PC-9 (cell line): ENCODE data around the gene SLC13A2. TPM values are rescaled to one million over a fixed set of nuclear protein-coding genes. Genes with fewer than 3 reads are reported as not detected.

Source experiments
- BruUV-seq: library from RNA; stranded (reverse); fragments of 400-500 nt; replicated peaks from 2 replicates; lab custom pipeline; 2021; lab: Mats Ljungman, UMichigan
- CTCF ChIA-PET: fragments of 300-600 bp; sonication (Branson Sonifier 250); formaldehyde crosslinking; loops from one replicate; lab custom pipeline; 2022; ENCODE audit warnings: antibody characterized with exemption; lab: Charles Lee
- POLR2A ChIA-PET: fragments of 300-600 bp; sonication (Branson Sonifier 250); formaldehyde crosslinking; loops from one replicate; lab custom pipeline; 2022; ENCODE audit warnings: antibody characterized with exemption; ENCODE audit not compliant: unreplicated experiment; lab: Charles Lee
- DNase-seq, 2 experiments: peaks; one replicate each; pipeline versions ENCODE4 v3.0.0 to v3.0.0-alpha.2; 2015 to 2022; ENCODE audit warnings: mixed read lengths in 1 of 2
- H2AFZ ChIP-seq: fragments of 200-600 bp; sonication (generic); 2 replicates; pipeline ENCODE4 v1.8.1; 2017; ENCODE audit warnings: antibody characterized with exemption
- H3F3A ChIP-seq: fragments of 200-600 bp; sonication (generic); 2 replicates; pipeline ENCODE4 v1.8.1; 2017; ENCODE audit warnings: antibody characterized with exemption, mild to moderate bottlenecking, low read depth; ENCODE audit not compliant: insufficient read depth
- H3K27ac ChIP-seq: fragments of 200-600 bp; sonication (generic); 2 replicates; pipeline ENCODE4 v1.6.1; 2016; ENCODE audit warnings: mixed run types
- H3K27me3 ChIP-seq: fragments of 200-600 bp; sonication (generic); 2 replicates; pipeline ENCODE4 v1.6.1; 2016; ENCODE audit warnings: low read depth, mixed run types; ENCODE audit not compliant: insufficient read depth
- H3K36me3 ChIP-seq: fragments of 200-600 bp; sonication (generic); 2 replicates; pipeline ENCODE4 v1.6.1; 2016; ENCODE audit warnings: low read depth, mixed run types
- H3K4me1 ChIP-seq: fragments of 200-600 bp; sonication (generic); replicated peaks from 2 replicates; pipeline ENCODE4 v1.6.1; 2016; ENCODE audit warnings: mixed run types; ENCODE audit not compliant: insufficient read depth
- H3K4me2 ChIP-seq: fragments of 200-600 bp; sonication (generic); 2 replicates; pipeline ENCODE4 v1.6.1; 2017; ENCODE audit warnings: mixed run types
- H3K4me3 ChIP-seq: fragments of 200-600 bp; sonication (generic); 2 replicates; pipeline ENCODE4 v1.6.1; 2016; ENCODE audit warnings: mixed run types
- H3K79me2 ChIP-seq: fragments of 200-600 bp; sonication (generic); 2 replicates; pipeline ENCODE4 v1.6.1; 2017; ENCODE audit warnings: low read depth, mixed run types
- H3K9me2 ChIP-seq: fragments of 200-600 bp; sonication (generic); 2 replicates; pipeline ENCODE4 v1.8.1; 2017; ENCODE audit warnings: mild to moderate bottlenecking; ENCODE audit not compliant: insufficient read depth
- H3K9me3 ChIP-seq: fragments of 200-600 bp; sonication (generic); 2 replicates; pipeline ENCODE4 v1.8.1; 2016; ENCODE audit warnings: low read depth; ENCODE audit not compliant: insufficient read depth
- H4K20me1 ChIP-seq: fragments of 200-600 bp; sonication (generic); 2 replicates; pipeline ENCODE4 v1.8.1; 2017; ENCODE audit not compliant: insufficient read depth
- CTCF ChIP-seq: fragments of 200-600 bp; sonication (generic); conservative IDR thresholded peaks from 2 replicates; pipeline ENCODE4 v1.6.1; 2017; ENCODE audit warnings: mixed run types, antibody characterized with exemption, mild to moderate bottlenecking, moderate library complexity
- EZH2 ChIP-seq: fragments of 200-600 bp; sonication (generic); IDR thresholded peaks from 2 replicates; pipeline ENCODE4 v1.8.0; 2017; ENCODE audit warnings: antibody characterized with exemption, low read depth
- intact Hi-C: fragments of 100-400 bp; cut with micrococcal nuclease; formaldehyde crosslinking; loops from one replicate; pipeline ENCODE4 v1.10.0; 2022; ENCODE audit not compliant: unreplicated experiment
- total RNA-seq: library from RNA; stranded (reverse); gene quantifications from 2 replicates; pipeline ENCODE4 v1.2.3, GENCODE V29; 2021

Gene SLC13A2
- total RNA-seq, 1 experiment from 2014 or later = not detected

GRCh38 chr17:28530926-28531325 is 57.5 kb downstream of the SLC13A2 start:
- Histone ChIP-seq H3K4me2 (no peak overlapping the region), H2AFZ (no peak overlapping the region), H3K79me2 (no peaks in the 10 kb centered on the region), H3K9me3 (no peaks in the 10 kb centered on the region), H3K4me1 (peaks cover 24% of the 10 kb centered on the region), H4K20me1 (no peaks in the 10 kb centered on the region), H3K9me2 (no peaks in the 10 kb centered on the region), H3F3A (peaks cover 5% of the 10 kb centered on the region; the same call in 1 of the 2 replicates), H3K36me3 (no peaks in the 10 kb centered on the region), H3K27ac (no peak overlapping the region), H3K27me3 (peaks cover 4% of the 10 kb centered on the region; the same call in 1 of the 2 replicates), H3K4me3 (no peak overlapping the region)
- BruUV-seq = no TSS peak
- TF ChIP-seq EZH2 = no peak
- TF ChIP-seq CTCF = no peak
- DNase-seq = no peak
- intact Hi-C loops = no loop called here
- CTCF ChIA-PET = no interaction called here
- POLR2A ChIA-PET = no interaction called here

GRCh38 chr17:28532050-28532960 is 58.9 kb downstream of the SLC13A2 start:
- no TSS peak for BruUV-seq
- CTCF ChIA-PET = no interaction called here

More at GRCh38 chr17:28532050-28532960, 58.9 kb downstream of the SLC13A2 start:
- Histone ChIP-seq H3K27ac (no peak overlapping the region), H3K4me3 (no peak overlapping the region), H3K4me1 (peaks cover 18% of the 10 kb centered on the region), H3K9me2 (no peaks in the 10 kb centered on the region), H3K4me2 (no peak overlapping the region), H4K20me1 (no peaks in the 10 kb centered on the region), H3F3A (peaks cover 2% of the 10 kb centered on the region; the same call in 1 of the 2 replicates), H3K79me2 (no peaks in the 10 kb centered on the region), H3K9me3 (no peaks in the 10 kb centered on the region), H3K27me3 (peaks cover 7% of the 10 kb centered on the region; the same call in 1 of the 2 replicates), H2AFZ (no peak overlapping the region), H3K36me3 (no peaks in the 10 kb centered on the region)
- no peak for DNase-seq
- intact Hi-C loops = no loop called here
- POLR2A ChIA-PET = no interaction called here
- TF ChIP-seq EZH2 (no peak), CTCF (no peak)
